DND-41 (cell line): Measurements from ENCODE around the gene NPHS2.

ENCODE experiments used
- ATAC-seq: fragments of 200-7000 bp; cut with Tn5 transposase; 3 replicates; pipeline ENCODE4 v1.9.1; 2021; ENCODE audit warnings: low read depth; ENCODE audit not compliant: insufficient read depth
- DNase-seq: peaks from one replicate; pipeline ENCODE4 v3.0.0-alpha.2; 2020
- H2AFZ ChIP-seq: 2 replicates; pipeline ENCODE4 v1.6.0; 2012; ENCODE audit warnings: low read depth, low read length
- H3K27ac ChIP-seq: 2 replicates; pipeline ENCODE4 v1.5.1; 2012; ENCODE audit warnings: low read length, inconsistent platforms
- H3K27me3 ChIP-seq: fragments of 200-600 bp; sonication (generic); 2 replicates; pipeline ENCODE4 v1.6.0; 2012; ENCODE audit warnings: low read length, mild to moderate bottlenecking, inconsistent platforms; ENCODE audit not compliant: insufficient read depth, poor library complexity
- H3K36me3 ChIP-seq: 2 replicates; pipeline ENCODE4 v1.5.1; 2012; ENCODE audit warnings: low read length, inconsistent platforms; ENCODE audit not compliant: insufficient read depth
- H3K4me1 ChIP-seq: 2 replicates; pipeline ENCODE4 v1.5.1; 2012; ENCODE audit warnings: mild to moderate bottlenecking, low read length; ENCODE audit not compliant: insufficient read depth
- H3K4me2 ChIP-seq: 2 replicates; pipeline ENCODE4 v1.6.0; 2012; ENCODE audit warnings: mild to moderate bottlenecking, moderate library complexity, low read length, inconsistent platforms; ENCODE audit not compliant: insufficient read depth
- H3K4me3 ChIP-seq, 2 experiments: fragments of 200-600 bp in 1 of 2; shearing (Covaris generic) in 1 of 2; 2 replicates each; pipeline ENCODE4 v1.5.1; 2012 to 2016; ENCODE audit warnings: inconsistent platforms in 2 of 2, low read length in 2 of 2, mild to moderate bottlenecking in 2 of 2, low read depth in 1 of 2, moderate library complexity in 1 of 2
- H3K79me2 ChIP-seq: 2 replicates; pipeline ENCODE4 v1.6.0; 2012; ENCODE audit warnings: low read length, inconsistent platforms; ENCODE audit not compliant: insufficient read depth
- H3K9ac ChIP-seq: 2 replicates; pipeline ENCODE4 v1.6.0; 2012; ENCODE audit warnings: low read depth, mild to moderate bottlenecking, inconsistent platforms, low read length, moderate library complexity
- H3K9me3 ChIP-seq: 2 replicates; pipeline ENCODE4 v1.5.1; 2012; ENCODE audit warnings: low read length, moderate library complexity, mild to moderate bottlenecking, inconsistent platforms; ENCODE audit not compliant: insufficient read depth, severe bottlenecking
- H4K20me1 ChIP-seq: 2 replicates; pipeline ENCODE4 v1.6.0; 2012; ENCODE audit warnings: low read length; ENCODE audit not compliant: insufficient read depth
- CTCF ChIP-seq: IDR thresholded peaks from 2 replicates; pipeline ENCODE4 v1.5.1; 2012; ENCODE audit warnings: borderline replicate concordance, low read length, moderate library complexity, mild to moderate bottlenecking; ENCODE audit not compliant: poor library complexity, severe bottlenecking; ENCODE audit errors: extremely low read depth
- EZH2 ChIP-seq: IDR thresholded peaks from 3 replicates; pipeline ENCODE4 v1.6.1; 2012; ENCODE audit warnings: borderline replicate concordance, low read depth, mild to moderate bottlenecking, moderate library complexity, low read length, inconsistent platforms; ENCODE audit not compliant: severe bottlenecking

NPHS2 gene

GRCh38 chr1:179599623-179600249 is 24.0 kb upstream of the NPHS2 start:
- no peak overlapping the region for H2AFZ ChIP-seq
- H4K20me1 ChIP-seq: no peaks in the 10 kb centered on the region
- H3K36me3 ChIP-seq: no peaks in the 10 kb centered on the region
- no peak for TF ChIP-seq EZH2
- peak; percentile 54 for TF ChIP-seq CTCF
- H3K4me3 ChIP-seq: no peak overlapping the region
- no peak overlapping the region for H3K4me2 ChIP-seq
- H3K27me3 ChIP-seq: peaks cover 5% of the 10 kb centered on the region
- H3K9ac ChIP-seq: no peak overlapping the region
- no peaks in the 10 kb centered on the region for H3K9me3 ChIP-seq
- ATAC-seq: peak; percentile 55; the same call in 1 of the 3 replicates
- H3K79me2 ChIP-seq: no peaks in the 10 kb centered on the region
- H3K4me1 ChIP-seq: no peaks in the 10 kb centered on the region
- no peak for DNase-seq
- H3K27ac ChIP-seq: no peak overlapping the region

GRCh38 chr1:179598631-179599030 is 22.9 kb upstream of the NPHS2 start:
- Histone ChIP-seq H2AFZ (no peak overlapping the region), H3K36me3 (no peaks in the 10 kb centered on the region), H3K4me3 (no peak overlapping the region), H3K79me2 (no peaks in the 10 kb centered on the region), H3K4me2 (no peak overlapping the region), H3K9ac (no peak overlapping the region), H3K27ac (no peak overlapping the region), H3K27me3 (peaks cover 5% of the 10 kb centered on the region), H4K20me1 (no peaks in the 10 kb centered on the region), H3K4me1 (no peaks in the 10 kb centered on the region), H3K9me3 (no peaks in the 10 kb centered on the region)
- TF ChIP-seq EZH2 (no peak), CTCF (no peak)
- ATAC-seq: no peak
- no peak for DNase-seq

- ATAC-seq (no peak), DNase-seq (no peak)
- H3K4me3 ChIP-seq: no peak within 1 kb of the TSS
- no peaks in the 10 kb centered on the region for H4K20me1 ChIP-seq
- H3K9me3 ChIP-seq: no peaks in the 10 kb centered on the region
- no peak within 1 kb of the TSS for H3K27ac ChIP-seq
- no peaks in the 10 kb centered on the region for H3K79me2 ChIP-seq
- H3K9ac ChIP-seq: no peak within 1 kb of the TSS
- H3K4me1 ChIP-seq: no peaks in the 10 kb centered on the region
- no peaks in the 10 kb centered on the region for H3K36me3 ChIP-seq
- TF ChIP-seq CTCF (no peak), EZH2 (no peak)
- no peak within 1 kb of the TSS for H3K4me2 ChIP-seq
- H2AFZ ChIP-seq: no peak within 1 kb of the TSS
- peaks cover 5% of the 10 kb centered on the region for H3K27me3 ChIP-seq
Measured at GRCh38 chr1:179591592-179592580, 16.1 kb upstream of the NPHS2 start, which contains the start of gene TDRD5. TDRD5 (plus strand) TSS chr1:179591832; CDS start chr1:179592616, 784 bp downstream.
